GM18498 (cell line): Measurements from ENCODE around the gene GPRC5C.

Experiments
- ATAC-seq: cut with Tn5 transposase; IDR thresholded peaks from one replicate; pipeline ENCODE4 v1.9.1; 2021; ENCODE audit warnings: mild to moderate bottlenecking, moderate library complexity; ENCODE audit not compliant: unreplicated experiment

Gene GPRC5C

DNA sequence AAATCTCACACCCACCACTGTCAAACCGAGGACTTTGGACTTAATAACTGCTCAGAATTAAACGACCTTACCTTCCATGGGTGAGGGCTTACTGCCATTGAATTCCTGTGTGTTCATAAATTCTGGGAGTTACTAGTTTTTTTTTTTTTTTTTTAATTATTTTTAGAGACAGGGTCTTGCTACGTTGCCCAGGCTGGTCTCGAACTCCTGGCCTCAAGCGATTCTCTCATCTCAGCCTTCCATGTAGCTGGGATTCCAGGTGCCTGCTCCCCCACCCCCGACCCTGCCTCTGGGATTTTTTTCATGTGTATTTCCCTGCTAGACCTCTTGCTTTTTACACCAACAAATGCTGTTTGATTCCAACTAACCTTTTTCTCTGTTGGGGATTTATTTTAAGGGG, 19.7 kb downstream of the GPRC5C start:
- ATAC-seq: no peak

DNA sequence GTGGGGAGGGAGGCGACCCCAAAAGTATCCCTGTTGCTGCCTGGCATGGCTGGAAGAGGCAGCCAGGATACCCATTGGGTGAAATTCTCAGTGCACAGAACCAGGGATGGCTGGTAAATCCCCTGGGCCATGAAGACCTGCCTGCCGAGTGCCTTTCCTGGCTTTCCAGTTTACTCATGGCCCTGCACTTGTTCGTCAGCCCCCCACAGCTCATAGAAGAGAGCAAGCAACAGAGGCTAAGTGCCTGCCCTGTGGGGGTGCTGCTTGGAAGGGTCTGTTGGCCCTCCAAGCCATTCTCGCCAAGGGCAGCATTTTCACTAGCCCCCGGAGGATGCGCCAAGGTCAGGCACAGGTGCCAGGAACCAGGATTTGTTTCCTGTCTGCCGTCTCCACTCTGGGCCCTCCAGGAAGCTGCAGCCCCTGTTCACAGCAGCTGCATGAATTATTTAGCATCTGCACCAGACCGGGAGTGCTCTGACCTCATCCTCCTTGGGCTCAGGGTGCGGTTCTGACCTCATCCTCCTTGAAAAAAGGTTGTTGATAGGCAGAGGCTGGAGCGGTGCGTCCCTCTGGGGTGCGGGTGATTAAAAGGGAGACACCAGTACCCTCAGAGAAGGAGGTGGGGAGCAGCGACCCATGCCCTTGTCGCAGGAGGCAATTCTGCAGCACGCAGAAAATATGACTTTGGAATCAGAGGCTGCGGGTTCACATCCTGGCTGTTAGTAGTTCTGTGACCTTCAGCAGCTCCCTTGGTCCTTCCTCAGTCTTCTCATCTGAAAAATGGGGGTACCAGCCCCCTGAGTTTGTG, 20.3 kb downstream of the GPRC5C start:
- no peak for ATAC-seq

DNA sequence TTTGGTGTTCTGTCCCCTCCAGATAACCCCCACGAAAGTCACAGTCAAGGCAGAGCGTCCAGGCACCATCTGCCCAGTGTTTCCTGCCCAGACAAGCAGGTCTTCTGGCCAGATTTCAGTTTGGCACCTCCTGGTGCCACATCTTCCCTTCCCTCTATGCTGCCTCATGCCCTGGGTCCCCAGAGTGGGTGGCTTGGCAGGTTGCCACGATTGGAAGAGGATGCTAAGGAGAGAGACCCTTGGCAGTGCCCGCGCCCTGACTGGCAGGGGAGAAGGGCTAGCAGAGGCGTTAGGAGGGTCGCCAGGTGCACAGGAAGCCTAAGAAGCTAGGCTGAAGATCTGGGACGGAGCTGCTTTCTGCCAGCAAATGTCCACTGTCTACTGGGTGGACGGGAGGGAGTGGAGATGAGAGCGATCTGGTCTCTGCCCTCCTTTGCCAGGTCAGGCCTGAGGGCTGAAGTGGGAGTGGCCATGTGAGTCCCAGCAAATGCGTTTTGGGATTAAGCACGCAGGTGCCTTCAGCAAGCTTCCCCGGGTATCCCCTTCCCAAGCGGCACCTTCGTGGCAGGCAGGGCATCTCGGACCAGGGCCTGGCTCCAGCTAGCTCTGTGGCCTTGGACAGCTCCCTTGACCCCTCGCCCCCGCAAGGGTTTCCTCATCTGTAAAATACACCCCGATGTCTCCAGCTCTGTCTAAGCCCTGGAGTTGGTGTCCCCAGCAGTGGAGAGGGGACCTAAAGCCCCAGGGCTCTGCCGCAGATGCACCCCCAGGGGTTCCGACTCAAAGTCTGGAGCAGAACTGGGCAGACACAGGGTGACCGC, 21.2 kb downstream of the GPRC5C start:
- ATAC-seq: no peak

DNA sequence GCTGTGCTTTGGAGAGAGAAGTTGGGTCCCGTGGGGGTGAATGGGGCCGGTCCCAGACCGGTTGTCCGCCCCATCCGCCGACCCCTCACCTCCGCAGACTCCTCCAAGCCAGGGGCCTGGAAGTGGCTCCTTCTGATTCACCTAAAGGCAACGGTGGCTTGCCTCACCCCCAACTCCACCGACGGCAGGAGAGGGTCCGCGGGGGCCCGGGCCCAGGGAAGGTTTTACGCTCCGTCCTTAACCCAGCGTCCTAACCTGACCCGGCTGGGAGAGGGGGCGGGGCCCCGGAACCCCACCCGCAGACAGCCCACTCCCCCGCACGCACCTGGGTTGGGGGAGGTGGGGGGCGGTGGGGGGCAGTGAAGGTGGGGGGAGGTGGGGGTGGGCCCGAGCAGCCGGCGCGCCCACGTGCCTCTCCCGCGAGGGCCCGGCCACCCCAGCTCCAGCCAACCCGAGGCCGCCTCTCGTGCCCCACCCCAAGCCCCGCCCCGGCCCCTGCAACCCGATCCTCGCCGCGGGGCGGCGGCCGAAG, 21.8 kb downstream of the GPRC5C start:
- peak; percentile 33 for ATAC-seq

DNA sequence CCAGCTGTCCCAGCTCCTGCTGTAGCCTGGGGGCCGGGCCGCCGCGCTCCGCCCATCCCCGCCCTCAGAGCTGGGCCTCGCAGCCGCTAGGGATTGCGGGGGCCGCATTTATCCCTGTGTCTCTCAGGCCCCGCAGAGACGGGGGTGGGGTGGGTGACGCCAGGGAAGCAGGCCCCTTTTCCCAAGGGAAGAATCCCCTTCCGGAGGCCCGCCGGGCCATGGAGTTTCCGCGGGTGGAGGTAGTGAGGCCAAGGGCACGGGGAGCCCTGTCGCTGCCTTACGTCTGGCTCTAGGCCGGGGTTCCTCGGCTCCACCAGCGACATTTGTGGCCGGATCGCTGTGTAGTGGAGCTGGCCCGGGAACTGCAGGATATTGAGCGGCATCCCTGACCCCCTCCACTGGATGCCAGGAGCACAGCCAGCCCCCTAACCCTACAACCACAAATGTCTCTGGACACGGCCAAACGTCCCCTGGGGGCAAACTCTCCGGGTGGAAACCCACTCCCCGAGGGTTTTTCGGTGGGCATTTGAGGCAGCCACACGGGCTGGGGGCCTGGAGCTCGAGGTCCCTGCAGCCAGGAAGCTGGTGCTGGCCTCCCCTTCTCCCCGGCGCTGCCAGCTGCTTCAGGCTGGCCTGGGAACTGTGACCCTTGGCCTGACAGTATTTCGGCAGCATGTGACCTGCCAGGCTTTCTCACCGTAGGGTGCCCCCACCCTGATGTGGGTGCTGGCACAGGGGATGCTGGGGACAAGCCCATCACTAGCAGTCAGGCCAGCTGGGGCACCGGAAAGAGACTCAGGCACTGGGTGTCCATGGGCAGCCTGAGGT, 22.5 kb downstream of the GPRC5C start:
- ATAC-seq: peak; percentile 96

DNA sequence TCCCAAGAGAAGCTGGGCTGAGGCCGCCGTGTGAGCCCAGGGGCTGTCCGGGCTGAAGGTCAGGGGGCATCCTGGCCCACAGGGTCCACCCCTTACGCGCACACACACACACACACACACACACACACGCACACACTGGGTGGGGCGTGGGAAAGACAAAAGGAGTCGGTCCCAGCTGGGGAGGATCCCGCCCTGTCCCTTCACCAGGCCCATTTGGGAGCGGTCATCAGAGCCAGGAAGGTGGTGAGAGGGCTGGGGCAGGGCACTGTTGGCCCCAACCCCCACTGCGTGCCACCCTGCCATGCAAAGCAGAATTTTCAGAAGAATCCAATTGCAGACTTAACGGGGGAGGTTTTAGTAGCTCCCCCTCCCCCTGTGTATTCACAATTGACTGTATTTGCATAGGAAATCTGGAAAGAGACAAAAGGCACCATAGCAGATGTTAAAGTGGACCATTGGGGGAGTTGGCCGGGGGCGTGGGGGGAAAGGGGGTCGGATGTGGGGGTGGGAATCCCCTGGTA, 23.2 kb downstream of the GPRC5C start:
- ATAC-seq: no peak

DNA sequence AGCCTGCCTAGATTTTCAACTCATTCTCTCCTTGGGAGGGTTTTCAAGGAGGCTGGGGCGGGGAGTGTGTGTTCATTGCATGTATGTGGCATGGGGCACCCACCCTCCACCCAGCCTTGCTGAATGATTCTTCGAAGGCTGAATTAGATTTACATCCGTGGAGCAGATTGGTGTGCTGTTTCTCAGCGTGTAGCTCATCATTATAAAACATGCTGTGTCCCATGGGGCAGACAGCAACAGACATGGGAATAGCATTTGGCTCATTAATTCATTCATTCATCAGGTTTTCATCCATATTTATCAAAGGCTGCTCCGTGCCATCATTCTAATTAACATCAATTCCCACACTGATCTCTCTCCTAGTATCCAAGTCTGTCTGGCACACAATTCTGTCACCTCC, 23.9 kb downstream of the GPRC5C start:
- no peak for ATAC-seq

DNA sequence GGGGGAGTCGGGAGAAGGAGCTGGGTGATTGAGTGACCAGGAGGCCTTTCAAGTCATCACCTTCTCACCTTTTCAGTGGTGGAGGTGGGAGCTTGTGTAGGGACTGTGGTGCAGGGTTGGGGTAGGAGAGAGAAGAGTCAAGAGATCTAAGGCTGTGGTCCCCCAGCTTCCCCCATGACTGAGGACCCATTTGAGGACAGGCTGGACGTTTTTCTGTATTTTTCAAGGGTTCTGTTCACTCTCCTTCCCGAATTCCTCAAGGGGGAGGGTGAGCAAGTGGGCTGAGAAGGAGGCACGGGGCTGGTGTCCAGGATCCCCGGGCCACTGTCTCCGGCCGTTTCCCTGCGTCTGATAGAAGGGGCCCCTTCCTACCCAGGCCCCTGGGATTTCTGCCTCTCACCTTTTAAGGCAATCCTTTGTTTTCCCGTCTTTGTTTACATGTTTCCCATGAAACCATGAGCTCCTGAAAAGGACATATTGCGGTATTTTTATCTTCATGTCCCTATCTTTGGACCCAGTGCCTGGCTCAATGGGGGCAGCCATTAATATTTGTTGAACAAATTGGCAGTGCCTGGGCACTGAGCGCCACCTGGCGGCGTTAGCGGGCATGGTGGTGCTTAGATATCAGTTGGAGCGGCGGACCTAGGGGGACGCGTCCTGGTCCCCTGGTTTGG, 25.4 kb downstream of the GPRC5C start:
- no peak for ATAC-seq

DNA sequence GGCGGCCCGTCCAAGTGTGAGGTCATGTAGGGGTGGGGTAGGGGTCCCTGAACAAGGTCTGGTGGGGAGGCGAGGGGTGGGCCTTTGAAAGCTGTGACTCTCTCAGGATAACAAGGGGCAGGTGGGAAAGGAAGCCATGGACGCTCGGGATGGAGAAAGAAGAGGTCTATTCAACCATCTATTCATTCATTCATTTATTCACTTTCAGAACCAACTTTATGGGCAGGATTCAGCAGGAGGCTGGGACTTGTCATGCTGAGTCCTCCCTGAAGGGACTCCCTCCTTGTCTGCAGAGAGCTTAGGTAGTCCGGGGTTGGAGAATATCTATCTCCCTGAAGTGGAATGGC, 25.9 kb downstream of the GPRC5C start:
- ATAC-seq: no peak

DNA sequence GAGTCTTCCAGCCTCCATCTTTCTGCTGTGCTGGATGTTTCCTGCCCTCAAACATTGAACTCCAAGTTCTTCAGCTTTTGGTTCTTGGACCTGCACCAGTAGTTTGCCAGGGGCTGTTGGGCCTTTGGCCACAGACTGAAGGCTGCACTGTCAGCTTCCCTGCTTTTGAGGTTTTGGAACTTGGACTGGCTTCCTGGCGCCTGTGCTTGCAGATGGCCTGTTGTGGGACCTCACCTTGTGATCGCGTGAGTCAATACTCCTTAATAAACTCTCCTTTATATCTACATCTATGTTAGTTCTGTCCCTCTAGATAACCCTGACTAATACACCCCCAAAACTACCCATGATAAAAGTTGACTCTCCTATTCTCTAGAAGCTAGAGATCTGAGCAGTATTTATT, 26.9 kb downstream of the GPRC5C start:
- no peak for ATAC-seq

DNA sequence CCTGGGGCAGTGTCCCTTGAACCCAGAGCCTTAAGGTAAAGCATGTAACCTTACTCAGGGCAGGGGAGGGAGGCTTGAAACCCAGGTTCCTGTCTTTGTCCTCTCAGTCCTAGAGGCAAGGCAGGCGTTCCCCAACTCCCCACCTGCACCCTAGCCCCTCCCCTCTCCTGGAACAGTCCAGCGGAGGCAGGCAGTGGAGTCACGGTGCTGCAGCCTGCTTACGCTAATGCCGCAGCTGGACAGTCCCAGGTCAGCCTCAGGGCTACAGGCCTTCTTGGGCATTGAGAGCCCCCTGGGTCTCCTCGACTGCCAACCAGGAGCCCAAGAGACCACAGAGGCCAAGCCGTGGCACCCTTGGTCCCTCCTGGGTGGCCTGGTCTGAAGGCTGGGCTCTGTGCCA, 27.7 kb downstream of the GPRC5C start:
- ATAC-seq: no peak

DNA sequence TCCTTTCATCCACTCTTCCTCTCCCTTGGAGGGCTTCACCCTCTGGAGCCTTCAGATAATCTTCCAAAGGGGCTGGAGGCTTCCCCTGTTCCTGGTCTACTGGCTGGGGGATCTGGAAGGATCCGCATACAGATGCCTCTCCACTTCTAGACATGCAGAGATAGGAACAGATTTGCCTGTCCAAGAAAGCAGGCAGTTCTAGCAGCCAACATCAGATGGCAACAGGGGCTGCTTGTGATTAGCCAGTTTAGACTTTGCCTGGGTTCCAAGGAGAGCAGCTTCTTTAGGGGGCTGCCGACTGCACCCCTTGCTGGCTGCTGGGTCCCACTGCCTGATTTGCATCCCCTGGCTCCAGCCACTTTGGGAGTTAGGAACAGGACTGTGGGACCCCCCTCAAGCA, 28.4 kb downstream of the GPRC5C start:
- ATAC-seq: no peak

DNA sequence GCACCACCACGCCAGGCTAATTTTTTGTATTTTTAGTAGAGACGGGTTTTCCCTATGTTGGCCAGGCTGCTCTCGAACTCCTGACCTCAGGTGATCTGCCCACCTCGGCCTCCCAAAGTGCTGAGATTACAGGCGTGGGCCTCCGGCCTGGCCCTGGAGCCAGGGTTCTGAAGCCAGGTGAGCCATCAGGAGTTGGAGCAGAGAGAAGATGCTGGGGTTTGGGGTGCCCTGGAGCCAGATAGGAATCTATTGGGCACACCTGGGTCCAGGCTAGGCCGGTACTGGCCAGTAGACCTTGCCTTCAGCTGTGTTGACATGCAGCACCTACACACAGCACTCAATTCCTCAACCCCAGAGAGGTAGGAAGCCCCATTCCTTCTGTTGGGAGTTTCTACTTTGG, 29.1 kb downstream of the GPRC5C start:
- no peak for ATAC-seq

DNA sequence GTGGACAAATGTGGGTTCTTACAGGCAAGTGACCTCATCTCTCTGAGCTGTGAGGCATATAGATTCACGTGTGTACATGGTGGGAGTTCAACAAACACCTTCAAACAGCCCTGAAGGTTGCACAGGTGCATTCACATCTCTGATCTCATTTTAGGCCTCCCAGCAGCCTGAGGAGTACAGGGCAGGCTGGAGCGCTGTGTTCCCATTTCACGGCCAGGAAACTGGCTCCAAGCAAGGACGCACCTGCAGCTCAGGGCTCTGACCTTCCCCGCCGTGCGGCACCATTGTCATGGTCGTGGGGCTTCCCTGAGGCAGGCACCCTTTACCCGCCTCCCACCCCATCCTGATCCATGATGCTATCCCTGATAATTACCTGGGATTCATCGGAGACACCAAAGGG, 29.7 kb downstream of the GPRC5C start:
- ATAC-seq: no peak

DNA sequence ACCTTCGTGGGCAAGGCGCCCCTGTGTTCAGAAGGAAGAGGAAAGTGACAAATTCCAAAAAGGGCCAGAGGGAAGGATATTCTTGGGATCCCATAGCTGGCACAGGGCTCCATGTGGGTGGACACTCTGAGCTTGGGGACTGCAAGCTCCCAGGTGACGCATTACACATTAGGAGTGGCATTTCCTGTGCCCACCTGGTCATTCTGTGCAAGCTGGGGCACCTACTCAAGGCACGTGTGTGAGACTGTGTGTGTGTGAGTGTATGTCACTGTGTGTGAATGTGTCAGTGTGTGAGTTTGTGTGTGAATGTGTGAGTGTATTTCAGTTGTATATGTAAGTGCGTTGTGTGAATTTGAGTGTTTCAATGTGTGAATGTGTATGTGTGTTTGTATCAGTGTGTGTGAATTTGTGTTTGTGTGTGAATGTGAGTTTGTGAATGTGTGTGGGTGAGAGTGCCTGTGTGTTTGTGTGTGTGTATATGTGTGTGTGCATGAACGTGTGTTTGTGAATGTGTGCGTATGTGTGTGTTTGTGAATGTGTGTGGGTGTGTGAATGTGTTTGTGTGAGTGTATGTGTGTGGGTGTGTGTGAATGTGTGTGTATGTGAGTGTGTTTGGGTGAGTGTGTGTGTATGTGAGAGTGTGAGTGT, 33.0 kb downstream of the GPRC5C start:
- ATAC-seq: no peak

DNA sequence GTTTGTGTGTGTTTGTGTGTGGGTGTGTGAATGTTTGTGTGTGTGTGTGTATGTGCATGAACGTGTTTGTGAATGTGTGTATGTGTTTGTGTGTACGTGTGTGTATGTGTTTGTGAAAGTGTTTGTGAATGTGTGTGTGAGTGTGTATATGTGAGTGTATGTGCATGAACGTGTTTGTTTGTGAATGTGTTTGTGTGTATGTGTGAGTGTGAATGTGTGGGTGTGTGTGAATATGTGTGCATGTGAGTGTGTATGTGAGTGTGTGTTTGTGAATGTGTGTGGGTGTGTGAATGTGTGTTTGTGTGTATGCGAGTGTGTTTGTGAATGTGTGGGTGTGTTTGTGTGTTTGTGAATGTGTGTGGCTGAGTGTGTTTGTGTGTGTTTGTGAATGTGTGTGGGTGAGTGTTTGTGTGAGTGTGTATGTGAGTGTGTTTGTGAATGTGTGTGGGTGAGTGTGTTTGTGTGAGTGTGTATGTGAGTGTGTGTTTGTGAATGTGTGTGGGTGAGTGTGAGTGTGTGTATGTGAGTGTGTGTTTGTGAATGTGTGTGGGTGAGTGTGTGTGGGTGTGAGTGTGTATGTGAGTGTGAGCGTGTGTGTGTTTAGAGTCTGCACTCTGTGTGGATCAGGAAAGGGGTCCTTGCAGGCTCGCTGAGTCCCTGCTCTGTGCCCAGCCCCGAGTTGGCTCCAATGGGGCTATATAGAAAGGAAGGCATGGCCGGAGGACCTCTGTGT, 33.7 kb downstream of the GPRC5C start:
- ATAC-seq: no peak

DNA sequence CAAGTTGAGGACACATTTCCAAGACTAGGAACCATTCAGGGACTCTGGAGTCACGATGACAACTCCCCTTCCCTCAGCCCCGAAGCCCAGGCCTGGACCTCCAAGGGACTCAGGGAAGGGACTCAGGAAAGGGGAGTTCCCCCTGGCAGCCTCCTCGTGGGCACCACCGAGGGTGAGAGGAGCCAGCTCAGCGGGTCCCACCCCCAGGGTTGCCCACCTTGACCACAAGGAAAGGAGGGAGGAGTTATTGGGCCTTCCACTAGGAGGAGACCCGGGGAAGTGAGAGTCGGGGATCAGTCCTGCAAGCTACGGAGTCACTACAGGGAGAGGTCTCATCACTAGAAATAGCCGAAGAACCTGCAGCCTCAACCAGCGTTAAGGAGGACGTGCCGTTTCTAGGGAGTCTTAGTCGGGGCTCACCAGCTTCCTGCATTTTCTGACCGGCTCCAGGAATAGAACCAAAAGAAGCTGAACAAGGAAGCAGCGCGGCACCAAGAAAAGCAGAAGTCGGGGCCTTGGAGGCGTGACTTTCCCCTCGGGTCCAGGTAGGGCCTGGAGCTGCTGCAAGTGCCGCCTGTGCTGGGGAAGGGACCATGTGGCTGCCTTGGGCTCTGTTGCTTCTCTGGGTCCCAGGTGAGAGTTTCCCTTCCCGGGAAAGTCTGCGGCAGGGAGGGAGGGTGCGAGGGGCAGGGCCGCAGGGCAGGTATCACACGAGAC, 34.4 kb downstream of the GPRC5C start, which contains the start of gene CD300A:
TSS of gene CD300A (plus strand) at position 524 of the 717 bp plus-strand sequence. CDS start at position 594, 70 bp downstream.
- no peak for ATAC-seq

DNA sequence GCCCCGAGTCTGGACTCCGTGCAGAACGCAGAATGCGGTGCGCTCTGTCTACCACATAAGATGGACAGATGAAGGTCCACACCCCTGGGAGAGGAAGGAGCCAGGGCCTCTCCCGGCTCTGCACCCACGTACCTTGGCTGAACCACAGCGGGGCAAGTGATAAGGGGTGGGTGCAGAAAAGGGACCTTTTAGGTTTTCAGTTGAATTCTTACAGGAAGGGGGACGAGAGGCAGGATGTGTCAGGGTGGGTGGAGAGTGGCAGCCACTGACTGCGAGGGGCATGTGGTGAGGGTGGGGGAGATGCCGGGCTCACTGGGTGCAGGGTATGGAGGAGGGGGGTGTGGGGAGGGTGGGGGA, 34.9 kb downstream of the GPRC5C start:
- no peak for ATAC-seq
